Choroid plexus epithelial cell (primary cell): ENCODE results near the gene PLA2G4C.

Source experiments
- DNase-seq: peaks from one replicate; pipeline ENCODE4 v3.0.0-alpha.2; 2010; ENCODE audit warnings: low read depth
- H3K4me3 ChIP-seq: 2 replicates; pipeline ENCODE4 v1.5.1; 2011; ENCODE audit warnings: low read depth, mild to moderate bottlenecking, control low read depth, low read length, moderate library complexity
- CTCF ChIP-seq: conservative IDR thresholded peaks from 2 replicates; pipeline ENCODE4 v1.5.1; 2011; ENCODE audit warnings: low read depth, mild to moderate bottlenecking, control low read depth, inconsistent platforms, low read length, moderate library complexity

The PLA2G4C gene

DNA sequence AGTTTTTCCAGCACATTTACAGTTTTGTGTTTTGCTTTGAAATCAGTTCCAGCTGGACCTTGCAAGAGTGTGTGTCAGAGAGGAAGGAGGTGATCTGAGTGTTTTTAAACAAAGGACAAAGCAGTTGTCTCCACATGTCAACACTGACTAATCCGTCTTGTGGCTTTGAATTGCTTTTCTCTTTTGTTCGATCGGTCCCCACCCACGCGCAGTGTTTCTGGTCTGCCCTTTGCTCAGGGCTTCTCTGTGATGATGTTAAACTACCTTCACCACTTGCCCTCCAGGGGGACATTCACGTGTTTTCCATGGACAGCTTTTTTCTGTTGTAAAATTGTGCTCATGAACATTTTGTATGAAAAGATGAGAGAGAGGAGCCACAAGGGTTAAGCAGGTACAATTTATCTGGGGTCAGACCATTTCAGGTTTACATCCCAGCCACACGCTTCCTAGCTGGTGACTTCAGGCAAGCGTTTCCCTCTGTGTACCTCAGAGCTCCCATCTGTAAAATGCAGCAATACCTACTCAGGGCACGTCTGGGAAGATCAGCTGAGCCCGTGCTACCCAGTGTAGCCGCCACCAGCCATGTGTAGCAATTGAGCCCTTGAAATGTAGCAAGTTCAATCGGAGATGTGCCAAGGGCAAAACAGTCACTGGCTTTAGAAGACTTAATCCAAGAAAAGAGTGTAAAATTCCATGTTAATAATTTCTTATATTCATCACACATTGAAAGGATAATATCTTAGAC is 13.5 kb upstream of the PLA2G4C start:
- no peak overlapping the region for H3K4me3 ChIP-seq
- DNase-seq: peak; percentile 31
- peak; percentile 35 for TF ChIP-seq CTCF

DNA sequence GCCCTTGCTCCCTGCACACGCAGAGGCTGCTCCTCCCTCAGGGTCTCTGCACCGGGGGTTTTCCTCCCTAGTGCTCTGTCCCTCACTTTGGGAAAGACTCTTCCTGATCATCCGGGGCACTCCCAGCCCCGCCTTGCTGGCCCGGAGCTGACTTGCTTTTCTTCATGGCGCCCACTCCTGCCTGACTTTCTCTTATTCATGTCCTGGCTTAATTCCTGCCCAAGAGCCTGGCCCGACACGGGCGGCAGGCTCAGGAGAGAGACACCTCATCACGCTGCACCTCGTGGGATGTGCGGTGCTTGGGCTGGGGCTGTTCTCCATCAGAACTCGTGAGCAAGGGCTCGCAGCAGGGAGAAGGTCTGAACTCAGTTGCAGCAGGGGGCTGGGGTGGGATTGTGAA is 11.8 kb upstream of the PLA2G4C start:
- no peak for TF ChIP-seq CTCF
- H3K4me3 ChIP-seq: no peak overlapping the region
- no peak for DNase-seq

GRCh38 chr19:48121909-48122371 is 11.3 kb upstream of the PLA2G4C start:
- peak; percentile 30 for DNase-seq

GRCh38 chr19:48121066-48121465 is 10.4 kb upstream of the PLA2G4C start:
- TF ChIP-seq CTCF: no peak

More at GRCh38 chr19:48121909-48122371, 11.3 kb upstream of the PLA2G4C start:
- H3K4me3 ChIP-seq: no peak overlapping the region
- no peak for TF ChIP-seq CTCF

DNA sequence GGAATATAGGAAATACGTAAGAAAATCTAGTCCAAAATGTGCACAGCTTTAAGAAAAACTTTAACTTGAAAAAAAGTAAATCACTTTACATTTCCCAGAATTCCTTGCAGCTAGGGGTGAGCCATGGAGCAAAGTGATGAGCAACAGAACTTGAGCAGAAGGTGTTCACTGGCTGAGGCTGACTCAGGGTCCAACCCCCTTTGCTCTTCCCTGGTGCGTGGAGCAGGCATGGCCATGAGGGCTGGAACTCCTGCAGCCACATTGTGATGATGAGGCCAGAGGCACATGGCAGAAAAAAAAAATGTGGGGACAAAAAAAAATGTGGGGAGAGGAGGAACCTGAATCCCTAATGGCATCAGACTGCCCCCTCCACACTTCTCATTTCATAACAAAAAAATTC is 9.9 kb upstream of the PLA2G4C start:
- DNase-seq: no peak
- no peak for TF ChIP-seq CTCF
- H3K4me3 ChIP-seq: no peak overlapping the region

More at GRCh38 chr19:48121066-48121465, 10.4 kb upstream of the PLA2G4C start:
- H3K4me3 ChIP-seq: no peak overlapping the region
- no peak for DNase-seq

- DNase-seq: no peak
- no peak for TF ChIP-seq CTCF
- no peak overlapping the region for H3K4me3 ChIP-seq
Measured at GRCh38 chr19:48118131-48118517, 7.5 kb upstream of the PLA2G4C start.
